Esophagus squamous epithelium (tissue), 4 donors: ENCODE measurements around the gene LRP1B.

Experiments
- CTCF ChIP-seq, 6 experiments: fragments of 450-650 bp in 4 of 6; fragments of 200-600 bp in 2 of 6; sonication (generic) in 2 of 6; IDR thresholded peaks; one replicate each; pipeline ENCODE4 v1.5.1; 2016 to 2019; ENCODE audit warnings: antibody characterized with exemption in 6 of 6, mild to moderate bottlenecking in 4 of 6, moderate library complexity in 4 of 6
- POLR2A ChIP-seq, 4 donors: fragments of 450-650 bp; IDR thresholded peaks; one replicate each; pipeline ENCODE4 v1.6.1; 2017; ENCODE audit warnings: antibody characterized with exemption in 4 of 4, mild to moderate bottlenecking in 4 of 4, moderate library complexity in 3 of 4

- TF ChIP-seq CTCF (IDR thresholded peaks at IDR 0.05) (no peak), POLR2A (IDR thresholded peaks at IDR 0.05) (no peak)
Observed at GRCh38 chr2:140316345-140316744, 1814.5 kb downstream of the LRP1B start.
